Astrocyte (in vitro differentiated cells and primary cell): ENCODE data around the gene DEGS1. TPM values are rescaled to one million over a fixed set of nuclear protein-coding genes. Genes with fewer than 3 reads are reported as not detected.

Experiments
- DNase-seq: peaks from one replicate; pipeline ENCODE4 v3.0.0-alpha.2; 2010; ENCODE audit warnings: low read depth
- FAIRE-seq: peaks from 2 replicates; lab custom pipeline; 2011; peaks lifted over from hg19 to GRCh38; lab: Jason Lieb, UNC
- H2AFZ ChIP-seq: 2 replicates; pipeline ENCODE4 v1.6.0; 2012; ENCODE audit warnings: low read depth, low read length, inconsistent platforms
- H3K27ac ChIP-seq: 2 replicates; pipeline ENCODE4 v1.5.1; 2011; ENCODE audit warnings: low read depth, low read length, inconsistent platforms
- H3K27me3 ChIP-seq: 2 replicates; pipeline ENCODE4 v1.6.0; 2011; ENCODE audit warnings: low read length, inconsistent platforms; ENCODE audit not compliant: insufficient read depth
- H3K36me3 ChIP-seq: 2 replicates; pipeline ENCODE4 v1.5.1; 2011; ENCODE audit warnings: low read length, inconsistent platforms; ENCODE audit not compliant: insufficient read depth
- H3K4me1 ChIP-seq: 2 replicates; pipeline ENCODE4 v1.5.1; 2011; ENCODE audit warnings: low read length, inconsistent platforms; ENCODE audit not compliant: insufficient read depth
- H3K4me2 ChIP-seq: 2 replicates; pipeline ENCODE4 v1.6.0; 2012; ENCODE audit warnings: low read length, inconsistent platforms
- H3K4me3 ChIP-seq: 2 replicates; pipeline ENCODE4 v1.5.1; 2011; ENCODE audit warnings: low read depth, mild to moderate bottlenecking, low read length, inconsistent platforms; ENCODE audit not compliant: insufficient read depth
- H3K79me2 ChIP-seq: 2 replicates; pipeline ENCODE4 v1.6.0; 2012; ENCODE audit warnings: mild to moderate bottlenecking, low read length, inconsistent platforms; ENCODE audit not compliant: insufficient read depth
- H3K9ac ChIP-seq: 2 replicates; pipeline ENCODE4 v1.6.0; 2012; ENCODE audit warnings: mild to moderate bottlenecking, low read length, inconsistent platforms
- H3K9me3 ChIP-seq: 2 replicates; pipeline ENCODE4 v1.5.1; 2012; ENCODE audit warnings: low read depth, mild to moderate bottlenecking, low read length, inconsistent platforms; ENCODE audit not compliant: insufficient read depth
- H4K20me1 ChIP-seq: 2 replicates; pipeline ENCODE4 v1.6.0; 2012; ENCODE audit warnings: low read length, inconsistent platforms; ENCODE audit not compliant: insufficient read depth
- H3K27ac Mint-ChIP-seq: one replicate; pipeline ENCODE4 v1.8.0; 2021; ENCODE audit warnings: mild to moderate bottlenecking, mixed read lengths; ENCODE audit not compliant: unreplicated experiment
- H3K27me3 Mint-ChIP-seq: one replicate; pipeline ENCODE4 v1.8.0; 2021; ENCODE audit warnings: low read depth, mixed read lengths; ENCODE audit not compliant: unreplicated experiment
- H3K36me3 Mint-ChIP-seq: one replicate; pipeline ENCODE4 v1.8.0; 2021; ENCODE audit warnings: low read depth, mixed read lengths; ENCODE audit not compliant: unreplicated experiment
- H3K4me1 Mint-ChIP-seq: one replicate; pipeline ENCODE4 v1.8.0; 2021; ENCODE audit warnings: low read depth, mixed read lengths; ENCODE audit not compliant: unreplicated experiment
- H3K4me3 Mint-ChIP-seq: one replicate; pipeline ENCODE4 v1.8.0; 2021; ENCODE audit warnings: mild to moderate bottlenecking, moderate library complexity, mixed read lengths; ENCODE audit not compliant: unreplicated experiment
- H3K9me3 Mint-ChIP-seq: one replicate; pipeline ENCODE4 v1.8.0; 2021; ENCODE audit warnings: mild to moderate bottlenecking, mixed read lengths; ENCODE audit not compliant: unreplicated experiment
- EZH2 ChIP-seq: IDR thresholded peaks from 2 replicates; pipeline ENCODE4 v1.6.1; 2012; ENCODE audit warnings: mild to moderate bottlenecking, low read length, inconsistent platforms; ENCODE audit not compliant: insufficient read depth
- total RNA-seq: library from RNA; stranded (reverse); gene quantifications from 2 replicates; pipeline ENCODE4 v1.2.1, GENCODE V29; 2021
- TF ChIP-seq, protein P1 (sequence below): IDR thresholded peaks from 2 replicates; pipeline ENCODE4 v1.5.1; 2011; ENCODE audit warnings: low read depth, mild to moderate bottlenecking, inconsistent platforms, low read length, moderate library complexity; ENCODE audit not compliant: insufficient read depth

The DEGS1 gene
- total RNA-seq, 1 donor from 2014 or later = 115 TPM

- no peaks in the 10 kb centered on the region for H3K9me3 ChIP-seq
- DNase-seq (no peak), FAIRE-seq (no peak)
- no peaks in the 10 kb centered on the region for H3K27me3 Mint-ChIP-seq
- no peak for TF ChIP-seq EZH2
- TF ChIP-seq, protein P1, sequence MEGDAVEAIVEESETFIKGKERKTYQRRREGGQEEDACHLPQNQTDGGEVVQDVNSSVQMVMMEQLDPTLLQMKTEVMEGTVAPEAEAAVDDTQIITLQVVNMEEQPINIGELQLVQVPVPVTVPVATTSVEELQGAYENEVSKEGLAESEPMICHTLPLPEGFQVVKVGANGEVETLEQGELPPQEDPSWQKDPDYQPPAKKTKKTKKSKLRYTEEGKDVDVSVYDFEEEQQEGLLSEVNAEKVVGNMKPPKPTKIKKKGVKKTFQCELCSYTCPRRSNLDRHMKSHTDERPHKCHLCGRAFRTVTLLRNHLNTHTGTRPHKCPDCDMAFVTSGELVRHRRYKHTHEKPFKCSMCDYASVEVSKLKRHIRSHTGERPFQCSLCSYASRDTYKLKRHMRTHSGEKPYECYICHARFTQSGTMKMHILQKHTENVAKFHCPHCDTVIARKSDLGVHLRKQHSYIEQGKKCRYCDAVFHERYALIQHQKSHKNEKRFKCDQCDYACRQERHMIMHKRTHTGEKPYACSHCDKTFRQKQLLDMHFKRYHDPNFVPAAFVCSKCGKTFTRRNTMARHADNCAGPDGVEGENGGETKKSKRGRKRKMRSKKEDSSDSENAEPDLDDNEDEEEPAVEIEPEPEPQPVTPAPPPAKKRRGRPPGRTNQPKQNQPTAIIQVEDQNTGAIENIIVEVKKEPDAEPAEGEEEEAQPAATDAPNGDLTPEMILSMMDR = no peak
- H3K27me3 ChIP-seq = no peaks in the 10 kb centered on the region
- no peak overlapping the region for H3K4me3 Mint-ChIP-seq
- no peak overlapping the region for H2AFZ ChIP-seq
- no peak overlapping the region for H3K4me3 ChIP-seq
- H3K9ac ChIP-seq = no peak overlapping the region
- H4K20me1 ChIP-seq = no peaks in the 10 kb centered on the region
- H3K36me3 ChIP-seq = peaks cover 7% of the 10 kb centered on the region
- no peaks in the 10 kb centered on the region for H3K9me3 Mint-ChIP-seq
- no peak overlapping the region for H3K27ac ChIP-seq
- no peaks in the 10 kb centered on the region for H3K79me2 ChIP-seq
- H3K4me1 Mint-ChIP-seq = no peaks in the 10 kb centered on the region
- no peak overlapping the region for H3K4me2 ChIP-seq
- H3K27ac Mint-ChIP-seq = no peak overlapping the region
- peaks cover 6% of the 10 kb centered on the region for H3K36me3 Mint-ChIP-seq
- H3K4me1 ChIP-seq = no peaks in the 10 kb centered on the region
Measured at GRCh38 chr1:224138198-224138597, 44.8 kb upstream of the DEGS1 start.

DNA sequence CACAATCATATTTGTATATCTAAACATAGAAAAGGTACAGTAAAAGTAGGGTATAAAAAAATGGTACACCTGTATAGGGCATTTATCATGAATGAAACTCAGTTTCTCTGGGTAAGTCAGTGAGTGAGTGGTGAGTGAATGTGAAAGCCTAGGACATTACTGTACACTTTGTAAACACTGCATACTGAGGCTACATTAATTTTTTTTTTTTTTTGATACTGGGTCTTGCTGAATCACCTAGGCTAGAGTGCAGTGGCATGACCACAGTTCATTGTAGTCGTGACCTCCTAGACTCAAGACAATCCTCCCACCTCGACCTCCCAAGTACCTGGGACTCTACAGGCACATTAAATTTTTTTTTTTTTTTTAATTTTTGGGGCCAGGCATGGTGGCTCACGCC, 41.3 kb upstream of the DEGS1 start:
- no peak for DNase-seq
- Histone ChIP-seq H3K27ac (no peak overlapping the region), H3K36me3 (peaks cover 2% of the 10 kb centered on the region), H4K20me1 (no peaks in the 10 kb centered on the region), H3K4me3 (no peak overlapping the region), H3K79me2 (no peaks in the 10 kb centered on the region), H3K9me3 (no peaks in the 10 kb centered on the region), H2AFZ (no peak overlapping the region), H3K4me1 (no peaks in the 10 kb centered on the region), H3K27me3 (no peaks in the 10 kb centered on the region), H3K4me2 (no peak overlapping the region), H3K9ac (no peak overlapping the region)
- Mint-ChIP-seq H3K4me1 (no peaks in the 10 kb centered on the region), H3K4me3 (no peak overlapping the region), H3K9me3 (no peaks in the 10 kb centered on the region), H3K27me3 (no peaks in the 10 kb centered on the region), H3K36me3 (peaks cover 8% of the 10 kb centered on the region), H3K27ac (no peak overlapping the region)
- no peak for FAIRE-seq
- TF ChIP-seq, protein P1 = no peak
- TF ChIP-seq EZH2 = no peak

- no peaks in the 10 kb centered on the region for H3K4me1 Mint-ChIP-seq
Measured at GRCh38 chr1:224149709-224150108, 33.3 kb upstream of the DEGS1 start.

More at GRCh38 chr1:224149709-224150108, 33.3 kb upstream of the DEGS1 start:
- H3K4me2 ChIP-seq = no peak overlapping the region
- FAIRE-seq (no peak), DNase-seq (no peak)
- H3K27ac ChIP-seq = no peak overlapping the region
- no peak overlapping the region for H2AFZ ChIP-seq
- peaks cover 3% of the 10 kb centered on the region for H3K36me3 Mint-ChIP-seq
- no peak for TF ChIP-seq EZH2
- TF ChIP-seq, protein P1 = no peak
- no peaks in the 10 kb centered on the region for H3K9me3 ChIP-seq
- H3K79me2 ChIP-seq = no peaks in the 10 kb centered on the region
- H3K4me3 Mint-ChIP-seq = no peak overlapping the region
- no peak overlapping the region for H3K27ac Mint-ChIP-seq
- H4K20me1 ChIP-seq = peaks cover 3% of the 10 kb centered on the region
- no peaks in the 10 kb centered on the region for H3K27me3 Mint-ChIP-seq
- H3K9me3 Mint-ChIP-seq = no peaks in the 10 kb centered on the region
- no peak overlapping the region for H3K9ac ChIP-seq
- no peaks in the 10 kb centered on the region for H3K4me1 ChIP-seq
- no peak overlapping the region for H3K4me3 ChIP-seq
- H3K27me3 ChIP-seq = no peaks in the 10 kb centered on the region
- H3K36me3 ChIP-seq = peaks cover 9% of the 10 kb centered on the region
